H1 (cell line): ENCODE measurements around the gene PIAS2. TPM values are rescaled to one million over a fixed set of nuclear protein-coding genes. Genes with fewer than 3 reads are reported as not detected.
A peak's percentile ranks its signal among the peaks of the same experiment; 100 is the strongest.

Experiments
- CTCF ChIA-PET: fragments of 300-600 bp; sonication (Branson Sonifier 250); formaldehyde crosslinking; loops from one replicate; lab custom pipeline; 2021; ENCODE audit not compliant: partially characterized antibody; lab: Charles Lee
- POLR2A ChIA-PET: fragments of 300-600 bp; sonication (Branson Sonifier 250); formaldehyde crosslinking; loops from one replicate; lab custom pipeline; 2021; ENCODE audit warnings: inconsistent platforms; ENCODE audit not compliant: partially characterized antibody; lab: Charles Lee
- DNase-seq, 2 experiments: peaks; one replicate each; pipeline versions ENCODE4 v3.0.0 to v3.0.0-alpha.2; 2010 to 2022; ENCODE audit warnings: low spot score in 2 of 2, low read depth in 1 of 2, mixed read lengths in 1 of 2
- FAIRE-seq: peaks from 2 replicates; lab custom pipeline; 2011; peaks lifted over from hg19 to GRCh38; lab: Jason Lieb, UNC
- H2AFZ ChIP-seq: 2 replicates; pipeline ENCODE4 v1.8.1; 2012; ENCODE audit warnings: low read length, inconsistent platforms
- H2AK5ac ChIP-seq: 2 replicates; pipeline ENCODE4 v1.6.1; 2013; ENCODE audit warnings: low read depth, low read length
- H2BK120ac ChIP-seq: replicated peaks from 2 replicates; pipeline ENCODE3; 2013; ENCODE audit warnings: low read depth, low read length, inconsistent platforms
- H2BK12ac ChIP-seq: 2 replicates; pipeline ENCODE4 v1.6.1; 2013; ENCODE audit warnings: low read depth, low read length
- H2BK15ac ChIP-seq: 2 replicates; pipeline ENCODE4 v1.6.1; 2013; ENCODE audit warnings: low read length
- H2BK20ac ChIP-seq: 2 replicates; pipeline ENCODE4 v1.6.1; 2013; ENCODE audit warnings: low read length
- H2BK5ac ChIP-seq: 2 replicates; pipeline ENCODE4 v1.6.1; 2013; ENCODE audit warnings: low read depth, low read length
- H3K14ac ChIP-seq: 2 replicates; pipeline ENCODE4 v1.6.1; 2013; ENCODE audit warnings: inconsistent platforms; ENCODE audit not compliant: insufficient read length
- H3K18ac ChIP-seq: 2 replicates; pipeline ENCODE4 v1.6.1; 2013; ENCODE audit warnings: low read length; ENCODE audit errors: extremely low read depth
- H3K23ac ChIP-seq: 2 replicates; pipeline ENCODE4 v1.6.1; 2013; ENCODE audit warnings: inconsistent platforms; ENCODE audit not compliant: insufficient read length
- H3K23me2 ChIP-seq: 2 replicates; pipeline ENCODE4 v1.6.1; 2013; ENCODE audit warnings: low read depth, low read length
- H3K27ac ChIP-seq: 2 replicates; pipeline ENCODE4 v1.6.1; 2011; ENCODE audit warnings: low read depth, low read length, inconsistent platforms
- H3K27me3 ChIP-seq, 4 experiments: replicated peaks in 1 of 4; 1 replicate in 1 of 4; 2 replicates in 3 of 4; pipeline versions ENCODE4 v1.6.1 to v1.8.1; 2011 to 2013; ENCODE audit warnings: low read length in 3 of 4, mild to moderate bottlenecking in 3 of 4, inconsistent platforms in 2 of 4, mixed read lengths in 2 of 4, moderate library complexity in 1 of 4; ENCODE audit not compliant: control insufficient read depth in 3 of 4, insufficient read depth in 3 of 4; ENCODE audit errors: extremely low read depth in 1 of 4
- H3K36me3 ChIP-seq, 4 experiments: 2 replicates each; pipeline versions ENCODE4 v1.6.1 to v1.8.1; 2011 to 2013; ENCODE audit warnings: mild to moderate bottlenecking in 4 of 4, low read length in 3 of 4, moderate library complexity in 2 of 4, control low read depth in 1 of 4, inconsistent platforms in 1 of 4; ENCODE audit not compliant: insufficient read depth in 4 of 4, control insufficient read depth in 2 of 4
- H3K4ac ChIP-seq: replicated peaks from 2 replicates; pipeline ENCODE3; 2013; ENCODE audit warnings: low read length, low read depth, mixed read lengths, inconsistent platforms; ENCODE audit not compliant: insufficient read length
- H3K4me1 ChIP-seq, 4 experiments: replicated peaks in 1 of 4; 1 replicate in 1 of 4; 2 replicates in 3 of 4; pipeline versions ENCODE4 v1.6.1 to v1.8.1; 2011 to 2013; ENCODE audit warnings: low read length in 3 of 4, inconsistent platforms in 2 of 4, mixed read lengths in 1 of 4; ENCODE audit not compliant: insufficient read depth in 4 of 4, control insufficient read depth in 3 of 4
- H3K4me2 ChIP-seq, 2 experiments: 2 replicates each; pipeline versions ENCODE4 v1.6.1 to v1.8.1; 2011 to 2013; ENCODE audit warnings: low read depth in 2 of 2, low read length in 2 of 2, control low read depth in 1 of 2, inconsistent platforms in 1 of 2, mild to moderate bottlenecking in 1 of 2; ENCODE audit not compliant: insufficient read depth in 1 of 2
- H3K4me3 ChIP-seq, 4 experiments: fragments of 200-600, 300-600 bp in 1 of 4; sonication (generic), shearing (Covaris generic), sonication (Bioruptor Twin) in 1 of 4; 2 replicates each; pipeline versions ENCODE4 v1.5.1 to v1.8.1; 2011 to 2016; ENCODE audit warnings: low read length in 4 of 4, low read depth in 3 of 4, control low read depth in 2 of 4, inconsistent platforms in 2 of 4, mild to moderate bottlenecking in 2 of 4, mixed read lengths in 1 of 4, moderate library complexity in 1 of 4; ENCODE audit not compliant: insufficient read depth in 2 of 4; ENCODE audit errors: extremely low read depth in 1 of 4
- H3K56ac ChIP-seq: replicated peaks from 2 replicates; pipeline ENCODE3; 2013; ENCODE audit warnings: low read depth, mild to moderate bottlenecking, mixed read lengths, low read length, inconsistent platforms; ENCODE audit not compliant: insufficient read length
- H3K79me1 ChIP-seq: 2 replicates; pipeline ENCODE4 v1.6.1; 2013; ENCODE audit warnings: low read depth, low read length, control low read depth
- H3K79me2 ChIP-seq, 2 experiments: 2 replicates each; pipeline versions ENCODE4 v1.6.1 to v1.8.1; 2012 to 2013; ENCODE audit warnings: low read length in 2 of 2, mild to moderate bottlenecking in 2 of 2, inconsistent platforms in 1 of 2; ENCODE audit not compliant: insufficient read depth in 2 of 2, control insufficient read depth in 1 of 2
- H3K9ac ChIP-seq, 4 experiments: replicated peaks in 1 of 4; 1 replicate in 1 of 4; 2 replicates in 3 of 4; pipeline versions ENCODE4 v1.6.1 to v1.8.1; 2011 to 2013; ENCODE audit warnings: low read depth in 3 of 4, low read length in 3 of 4, control low read depth in 2 of 4, mild to moderate bottlenecking in 2 of 4, moderate library complexity in 2 of 4, inconsistent platforms in 1 of 4; ENCODE audit errors: extremely low read depth in 1 of 4
- H3K9me3 ChIP-seq, 2 experiments: 2 replicates each; pipeline versions ENCODE4 v1.6.1 to v1.8.1; 2012 to 2013; ENCODE audit warnings: mild to moderate bottlenecking in 2 of 2, moderate library complexity in 2 of 2, control low read depth in 1 of 2, inconsistent platforms in 1 of 2, low read depth in 1 of 2, low read length in 1 of 2, mixed read lengths in 1 of 2; ENCODE audit not compliant: insufficient read depth in 2 of 2
- H4K20me1 ChIP-seq, 2 experiments: replicated peaks in 1 of 2; 2 replicates each; pipeline versions ENCODE3 to v1.8.1; 2011 to 2013; ENCODE audit warnings: inconsistent platforms in 2 of 2, low read length in 2 of 2, mild to moderate bottlenecking in 1 of 2; ENCODE audit not compliant: insufficient read depth in 2 of 2, control insufficient read depth in 1 of 2
- H4K5ac ChIP-seq: 2 replicates; pipeline ENCODE4 v1.6.1; 2013; ENCODE audit warnings: low read length, low read depth, mixed read lengths, inconsistent platforms; ENCODE audit not compliant: insufficient read length
- H4K8ac ChIP-seq: 2 replicates; pipeline ENCODE4 v1.8.0; 2013; ENCODE audit warnings: mild to moderate bottlenecking, moderate library complexity, low read length, inconsistent platforms; ENCODE audit not compliant: insufficient read depth; ENCODE audit errors: extremely low read depth
- H4K91ac ChIP-seq: replicated peaks from 2 replicates; pipeline ENCODE3; 2013; ENCODE audit warnings: low read length, mixed read lengths, inconsistent platforms; ENCODE audit not compliant: insufficient read length
- TBP ChIP-seq: IDR thresholded peaks from 2 replicates; pipeline ENCODE4 v1.6.1; 2011; ENCODE audit warnings: low read depth, low read length, improper control_type of control experiment
- WGBS, 2 experiments: shearing (Covaris generic) in 1 of 2; methylation state at CpG; one replicate each; pipeline versions ENCODE4 v1.1.6 to v1.1.7; 2013 to 2015; ENCODE audit warnings: low lambda C conversion rate in 2 of 2, mixed read lengths in 2 of 2, inconsistent platforms in 1 of 2, low coverage in 1 of 2, missing lambda C conversion rate in 1 of 2; ENCODE audit not compliant: insufficient replicate concordance in 2 of 2, insufficient coverage in 1 of 2, insufficient read length in 1 of 2; ENCODE audit errors: extremely low coverage in 1 of 2, missing lambda C conversion rate in 1 of 2; 5-methylcytosine and 5-hydroxymethylcytosine counted together
- polyA plus RNA-seq, 7 experiments: library from polyadenylated mRNA; depleted of rRNA in 3 of 7; stranded (reverse) in 5 of 7; unstranded in 2 of 7; fragments of >200 nt in 5 of 7; fragments of 200-250 nt in 2 of 7; gene quantifications; 1 replicate in 5 of 7; 2 replicates in 1 of 7; 4 replicates in 1 of 7; pipeline versions ENCODE4 v1.2.1 to v1.2.3, GENCODE V29; 2011 to 2013; ENCODE audit warnings: missing spikeins in 2 of 7, mixed read lengths in 2 of 7
- total RNA-seq: library from RNA; stranded (reverse); fragmentation: NEBNext Ultra II Directional; extraction: Animal tissue kit (Norgen Biotek cat#: 25700); gene quantifications from 2 replicates; pipeline ENCODE4 v1.2.1, GENCODE V29; 2021

Gene PIAS2
- total and polyA plus RNA-seq, 2 of the 8 experiments (the other 6 are each of a cell fraction or from before 2014, with no cell fraction given), result 20.1 to 53.9 TPM

- peak overlapping the region; percentile 46; the same call in 1 of the 2 replicates for H2BK5ac ChIP-seq
- H3K27me3 ChIP-seq, result no peaks in the 10 kb centered on the region
- ChIA-PET CTCF (interaction anchor here (0.6 to 1.5 kb wide), 4 partner anchors 9 to 525 kb away, joined by 3 to 5 read pairs (median 3); no protein-coding TSS in a partner anchor), POLR2A (interaction anchor here (0.9 kb wide), 2 partner anchors 9 to 48 kb away, joined by 3 to 4 read pairs; no protein-coding TSS in a partner anchor)
- 0 out of 2 replicates have a peak, but pooled peaks cover 4% of the 10 kb centered on the region for H3K79me1 ChIP-seq
- H2BK15ac ChIP-seq, result no peak overlapping the region
- H3K4me2 ChIP-seq, result peak overlapping the region in 1 of 2 experiments; percentile 3; a peak in 1 of 4 replicates
- H2BK120ac ChIP-seq, result peak overlapping the region; percentile 82
- no peak overlapping the region; the same call in 1 of the 2 replicates for H2BK12ac ChIP-seq
- FAIRE-seq, result peak; percentile 13
- H3K4ac ChIP-seq, result no peak overlapping the region
- peak overlapping the region in 2 of 4 experiments; percentile 15 to 49; a peak in 3 of 8 replicates for H3K4me3 ChIP-seq
- no peak overlapping the region for H3K14ac ChIP-seq
- H3K9ac ChIP-seq, result peak overlapping the region in 1 of 4 experiments; percentile 25; a peak in 1 of 7 replicates
- no peak overlapping the region for H4K8ac ChIP-seq
- H3K18ac ChIP-seq, result no peak overlapping the region
- DNase-seq, result no peak
- H4K5ac ChIP-seq, result no peak overlapping the region
- H3K36me3 ChIP-seq, result peaks cover 0 to 11% (median 5%) of the 10 kb centered on the region in 4 experiments; a peak in 2 of 8 replicates
- H3K27ac ChIP-seq, result peak overlapping the region; percentile 76
- H4K91ac ChIP-seq, result peak overlapping the region; percentile 11
- peaks cover 12 to 19% of the 10 kb centered on the region in 2 experiments for H3K9me3 ChIP-seq
- H2BK20ac ChIP-seq, result no peak overlapping the region; the same call in 1 of the 2 replicates
- peaks cover 0 to 9% (median 5%) of the 10 kb centered on the region in 4 experiments; a peak in 4 of 7 replicates for H3K4me1 ChIP-seq
- no peak overlapping the region for H3K56ac ChIP-seq
- 76% methylated on average over 11 of the region's 11 CpGs; no CpG with 5 or more reads in 1 of the 2 experiments for WGBS, 2 experiments
- H4K20me1 ChIP-seq, result no peaks in the 10 kb centered on the region
- H3K79me2 ChIP-seq, result peaks cover 0 to 89% of the 10 kb centered on the region in 2 experiments; a peak in 2 of 4 replicates
- no peak overlapping the region for H2AFZ ChIP-seq
- H3K23me2 ChIP-seq, result no peaks in the 10 kb centered on the region
- H2AK5ac ChIP-seq, result no peak overlapping the region
- H3K23ac ChIP-seq, result no peak overlapping the region
- 0 out of 2 replicates have a peak, but pooled peaks have one; percentile 25 for TF ChIP-seq TBP
Measured at GRCh38 chr18:46868169-46868921, 49.0 kb downstream of the PIAS2 start.
